Astrocyte of the spinal cord (primary cell): Measurements from ENCODE around the gene C1S.
A peak's percentile ranks its signal among the peaks of the same experiment; 100 is the strongest.

Experiments used
- DNase-seq: peaks from one replicate; pipeline ENCODE4 v3.0.0; 2011; ENCODE audit warnings: low read depth, low spot score
- H3K4me3 ChIP-seq: 2 replicates; pipeline ENCODE4 v1.5.1; 2011; ENCODE audit warnings: low read depth, mild to moderate bottlenecking, low read length, moderate library complexity
- in situ Hi-C: cut with HindIII; loops from 2 replicates; pipeline ENCODE4 v1.10.0; 2017; ENCODE audit warnings: low sequenced_read_pairs
- TF ChIP-seq, protein P1 (sequence below): IDR thresholded peaks from 2 replicates; pipeline ENCODE4 v1.5.1; 2012; ENCODE audit warnings: low read depth, mild to moderate bottlenecking, low read length, inconsistent platforms

Gene C1S

DNA sequence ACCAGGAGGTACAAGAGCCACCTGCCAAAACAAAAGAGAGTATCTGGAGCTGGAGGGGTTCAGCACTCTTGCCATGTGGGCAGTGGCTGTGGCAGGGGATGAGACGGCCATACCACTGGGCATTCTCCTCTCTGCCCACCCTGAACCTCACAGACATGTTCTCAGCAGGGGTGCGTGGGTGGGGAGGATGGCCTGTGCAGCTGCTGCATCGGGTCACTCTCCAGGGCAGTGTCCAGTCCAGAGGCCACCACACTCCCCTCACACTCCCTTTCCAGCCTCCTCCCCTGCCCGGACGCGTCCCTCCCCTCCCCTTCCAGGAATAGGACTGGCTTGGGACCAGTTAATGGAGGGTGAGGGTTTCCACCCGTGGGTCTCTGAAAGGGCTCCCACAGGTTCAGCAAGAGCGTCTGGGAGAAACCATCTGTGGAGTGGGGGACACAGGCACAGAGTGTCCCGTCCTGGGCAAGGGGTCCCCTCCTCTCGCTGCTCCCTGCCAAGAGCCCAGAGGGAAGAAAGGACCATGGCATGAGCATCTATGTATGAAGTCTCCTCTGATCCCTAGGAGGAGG, 31.2 kb downstream of the C1S start:
- DNase-seq: no peak
- TF ChIP-seq, protein P1, sequence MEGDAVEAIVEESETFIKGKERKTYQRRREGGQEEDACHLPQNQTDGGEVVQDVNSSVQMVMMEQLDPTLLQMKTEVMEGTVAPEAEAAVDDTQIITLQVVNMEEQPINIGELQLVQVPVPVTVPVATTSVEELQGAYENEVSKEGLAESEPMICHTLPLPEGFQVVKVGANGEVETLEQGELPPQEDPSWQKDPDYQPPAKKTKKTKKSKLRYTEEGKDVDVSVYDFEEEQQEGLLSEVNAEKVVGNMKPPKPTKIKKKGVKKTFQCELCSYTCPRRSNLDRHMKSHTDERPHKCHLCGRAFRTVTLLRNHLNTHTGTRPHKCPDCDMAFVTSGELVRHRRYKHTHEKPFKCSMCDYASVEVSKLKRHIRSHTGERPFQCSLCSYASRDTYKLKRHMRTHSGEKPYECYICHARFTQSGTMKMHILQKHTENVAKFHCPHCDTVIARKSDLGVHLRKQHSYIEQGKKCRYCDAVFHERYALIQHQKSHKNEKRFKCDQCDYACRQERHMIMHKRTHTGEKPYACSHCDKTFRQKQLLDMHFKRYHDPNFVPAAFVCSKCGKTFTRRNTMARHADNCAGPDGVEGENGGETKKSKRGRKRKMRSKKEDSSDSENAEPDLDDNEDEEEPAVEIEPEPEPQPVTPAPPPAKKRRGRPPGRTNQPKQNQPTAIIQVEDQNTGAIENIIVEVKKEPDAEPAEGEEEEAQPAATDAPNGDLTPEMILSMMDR: no peak

DNA sequence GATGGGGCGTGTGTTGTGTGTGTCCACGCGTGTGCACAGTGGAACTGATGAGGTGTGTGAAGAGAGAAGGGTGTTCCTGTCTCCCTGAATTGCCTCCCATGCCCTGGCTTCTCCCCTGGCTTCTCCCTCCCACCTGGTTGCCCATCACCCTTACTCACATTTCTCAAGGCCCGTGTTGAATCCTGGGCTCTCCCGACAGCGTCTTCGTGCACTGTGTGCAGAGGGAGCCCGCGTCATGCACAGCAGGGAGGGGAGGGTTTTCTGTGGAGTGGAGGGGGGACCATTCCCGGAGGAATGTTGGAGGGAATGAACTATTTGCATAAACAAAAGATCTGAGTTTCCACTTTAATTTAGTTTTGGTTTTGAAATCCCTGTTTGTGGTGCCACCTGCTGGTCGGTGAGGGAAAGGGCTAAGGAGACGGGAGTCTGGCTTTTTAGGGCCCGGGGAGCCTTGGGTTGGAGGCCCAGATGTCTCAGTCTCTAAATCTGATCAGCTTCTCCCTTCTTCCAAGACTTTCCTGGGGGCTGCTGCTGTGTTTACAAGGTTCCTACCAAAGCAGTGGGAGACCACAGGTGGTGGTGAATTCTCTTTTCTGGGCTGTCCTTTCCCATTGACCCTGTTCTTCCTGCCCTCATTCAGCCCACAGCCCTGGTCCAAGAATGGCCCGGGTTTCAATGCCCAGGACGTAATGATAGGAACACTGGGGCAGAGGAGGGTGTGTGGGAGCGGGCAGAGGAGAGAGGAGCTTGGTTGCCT, 31.9 kb downstream of the C1S start, which contains the start of gene C1R:
TSS of gene C1R (minus strand) at position 217 of the 757 bp plus-strand sequence. CDS start at position 160, 57 bp downstream.
- H3K4me3 ChIP-seq: peak within 1 kb of the TSS; percentile 44
- peak; percentile 82 for DNase-seq
- in situ Hi-C loops: no loop called here
- TF ChIP-seq, protein P1: peak; percentile 91

More for the DNA sequence above, 31.2 kb downstream of the C1S start:
- in situ Hi-C loops: no loop called here
- peak overlapping the region; percentile 44 for H3K4me3 ChIP-seq

DNA sequence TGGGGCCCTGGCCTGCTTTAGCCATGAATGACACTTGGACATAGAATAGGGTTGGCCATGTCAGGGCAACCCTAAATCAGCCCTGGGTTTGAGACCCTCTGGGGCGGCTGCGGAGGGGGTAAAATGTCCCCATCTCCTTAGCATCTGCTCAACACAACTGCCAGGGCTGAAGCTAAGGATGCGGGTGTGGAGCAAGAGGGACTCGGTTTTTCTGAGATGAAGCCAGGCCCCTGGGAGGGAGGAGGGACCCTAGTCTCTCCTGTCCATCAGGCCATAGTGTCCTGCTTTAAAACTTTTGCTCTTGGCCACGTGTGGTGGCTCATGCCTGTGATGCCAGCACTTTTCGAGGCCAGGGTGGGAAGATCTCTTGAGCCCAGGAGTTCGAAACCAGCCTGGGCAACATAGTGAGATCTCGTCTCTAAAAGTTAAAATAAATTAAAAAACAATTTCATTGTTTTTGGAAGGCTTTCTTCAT, 32.5 kb downstream of the C1S start:
- in situ Hi-C loops: no loop called here
- H3K4me3 ChIP-seq: no peak overlapping the region
- DNase-seq: no peak
- TF ChIP-seq, protein P1: no peak

DNA sequence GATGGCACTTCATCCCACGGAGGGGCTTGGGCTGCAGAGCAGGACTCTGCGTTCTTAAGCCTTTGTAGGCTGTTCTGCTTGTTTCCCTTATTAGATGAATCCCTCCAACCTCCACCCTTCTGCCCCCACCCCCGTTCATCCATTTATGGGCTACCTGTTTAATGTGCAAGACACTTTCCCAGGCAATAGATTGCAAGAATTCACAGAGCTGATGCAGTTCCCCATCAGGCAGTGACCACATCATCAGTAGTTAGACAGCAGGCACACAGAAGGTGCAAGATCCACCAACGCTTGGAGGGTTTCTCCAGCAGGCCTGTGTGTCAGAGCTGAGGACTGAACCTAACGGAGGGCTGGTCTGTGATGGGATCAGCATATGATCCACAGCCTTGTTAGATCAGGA, 33.0 kb downstream of the C1S start:
- in situ Hi-C loops: no loop called here
- no peak overlapping the region for H3K4me3 ChIP-seq
- TF ChIP-seq, protein P1: no peak
- DNase-seq: no peak

DNA sequence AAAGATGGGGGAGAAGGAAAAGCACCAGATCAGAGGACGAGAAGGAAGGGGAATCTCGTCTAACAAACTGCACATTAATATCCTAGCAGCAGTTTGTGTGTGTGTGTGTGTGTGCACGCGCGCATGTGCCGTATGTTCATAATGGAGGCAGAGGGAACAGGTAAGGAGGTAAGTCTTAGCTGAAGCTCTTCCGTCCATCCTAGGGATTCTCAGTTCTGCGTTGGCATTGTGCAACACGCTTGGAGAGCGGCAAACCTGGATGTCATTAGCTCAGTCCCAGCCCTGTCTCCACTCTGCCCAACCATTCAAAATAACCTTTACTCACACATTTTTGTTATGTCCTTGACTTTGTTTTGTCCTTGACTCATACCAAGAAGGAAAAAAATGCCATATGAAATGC, 33.4 kb downstream of the C1S start:
- in situ Hi-C loops: no loop called here
- TF ChIP-seq, protein P1: no peak
- no peak for DNase-seq
- H3K4me3 ChIP-seq: no peak overlapping the region

DNA sequence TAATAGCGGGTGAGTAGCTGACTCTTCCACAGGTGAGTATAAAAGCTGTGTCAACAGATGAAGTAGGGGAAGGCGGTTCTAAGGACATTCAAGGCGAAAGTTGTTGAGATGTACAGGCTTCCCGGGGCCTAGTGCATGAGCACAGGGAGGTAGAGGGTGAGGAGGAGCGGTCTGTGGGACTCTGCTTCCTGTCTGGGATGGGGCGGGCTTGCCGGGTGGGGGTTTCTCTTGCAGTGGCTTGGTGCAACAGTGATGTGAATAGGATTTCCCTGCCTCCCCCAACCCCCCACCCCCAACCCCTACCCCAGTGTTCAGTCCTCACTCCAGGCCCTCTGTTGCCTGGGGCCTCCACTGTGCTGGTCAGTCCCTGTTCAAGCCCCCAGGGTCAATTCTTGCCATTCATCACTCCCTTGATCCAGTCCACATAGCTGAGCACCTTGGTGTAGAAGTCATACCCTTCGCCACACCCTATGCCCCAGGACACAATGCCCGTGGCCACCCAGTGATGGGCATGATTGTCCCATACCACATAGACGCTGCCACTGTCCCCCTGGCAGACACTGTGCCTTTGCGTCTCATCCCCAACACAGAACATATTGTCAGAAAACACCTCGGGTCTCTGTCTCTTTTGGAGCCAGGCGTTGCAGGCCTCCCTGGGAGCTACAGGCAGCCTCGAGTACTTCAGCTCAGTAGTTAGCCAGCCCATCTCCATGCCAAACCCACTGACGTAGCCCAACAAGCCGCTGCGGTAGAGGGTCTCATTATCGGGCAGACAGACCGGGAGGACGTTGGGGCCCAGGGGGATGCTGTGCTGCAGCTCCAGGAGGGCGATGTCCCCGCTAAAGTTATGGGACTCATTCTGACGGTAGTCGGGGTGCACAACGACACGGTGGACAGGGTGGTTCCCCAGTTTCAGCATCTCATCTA, 35.8 kb downstream of the C1S start:
- in situ Hi-C loops: no loop called here

More for the DNA sequence above, 35.8 kb downstream of the C1S start:
- H3K4me3 ChIP-seq: no peak overlapping the region
- no peak for DNase-seq
- TF ChIP-seq, protein P1: no peak
